HS-27A (cell line): ENCODE results near the gene ZSCAN12.
"Not testable (repeated sequence)": the region's sequence is repeated elsewhere in the genome, so short reads cannot be mapped to it uniquely, and the experiment has no call there.

Source experiments
- DNase-seq: peaks from one replicate; pipeline ENCODE4 v3.0.0-alpha.2; 2012; ENCODE audit warnings: low read depth, missing footprints

Gene ZSCAN12

GRCh38 chr6:28393912-28394662 is 5.5 kb downstream of the ZSCAN12 start:
- DNase-seq: no peak

- no peak for DNase-seq
Observed at GRCh38 chr6:28390688-28391087, 8.9 kb downstream of the ZSCAN12 start.

- DNase-seq: no peak
Observed at GRCh38 chr6:28384143-28384533, 15.4 kb downstream of the ZSCAN12 start.

- peak; percentile 57 for DNase-seq
Observed at GRCh38 chr6:28383235-28384142, 16.1 kb downstream of the ZSCAN12 start.

- DNase-seq: no peak
Observed at GRCh38 chr6:28380381-28380780, 19.2 kb downstream of the ZSCAN12 start.

- DNase-seq: no peak
Observed at GRCh38 chr6:28378644-28379043, 20.9 kb downstream of the ZSCAN12 start.

GRCh38 chr6:28377879-28378278 is 21.7 kb downstream of the ZSCAN12 start:
- no peak for DNase-seq

- no peak for DNase-seq
Observed at GRCh38 chr6:28373925-28374324, 25.6 kb downstream of the ZSCAN12 start.

- no peak for DNase-seq
Observed at GRCh38 chr6:28371706-28372451, 27.7 kb downstream of the ZSCAN12 start.

- no peak for DNase-seq
Observed at GRCh38 chr6:28371280-28371679, 28.3 kb downstream of the ZSCAN12 start.

- no peak for DNase-seq
Observed at GRCh38 chr6:28370440-28370839, 29.1 kb downstream of the ZSCAN12 start.

GRCh38 chr6:28369463-28369862 is 30.1 kb downstream of the ZSCAN12 start:
- DNase-seq: no peak

- no peak for DNase-seq
Observed at GRCh38 chr6:28368522-28368921, 31.0 kb downstream of the ZSCAN12 start.

- not testable (repeated sequence) for DNase-seq
Observed at GRCh38 chr6:28365590-28365989, 34.0 kb downstream of the ZSCAN12 start.

- DNase-seq: no peak
Observed at GRCh38 chr6:28360961-28361360, 38.6 kb downstream of the ZSCAN12 start.

- DNase-seq: not testable (repeated sequence)
Observed at GRCh38 chr6:28359562-28359961, 40.0 kb downstream of the ZSCAN12 start.

- DNase-seq: no peak
Observed at GRCh38 chr6:28357036-28357435, 42.5 kb downstream of the ZSCAN12 start.

GRCh38 chr6:28356666-28357020 is 42.9 kb downstream of the ZSCAN12 start:
- no peak for DNase-seq

GRCh38 chr6:28355743-28356665 is 43.5 kb downstream of the ZSCAN12 start:
- DNase-seq: peak; percentile 72

- DNase-seq: no peak
Observed at GRCh38 chr6:28354688-28355554, 44.6 kb downstream of the ZSCAN12 start.
